ENCODE data around the gene IRX4.

GRCh38 chr5:1867815-1868143, 14.9 kb downstream of the IRX4 start:
- TF ChIP-seq CTCF (conservative IDR thresholded peaks at IDR 0.05 in 1 of 2, IDR thresholded peaks at IDR 0.05 in 1 of 2; ENCODE audit: low read depth in 1 of 2, low read length in 2 of 2) (no peak), EZH2 (IDR thresholded peaks at IDR 0.05; ENCODE audit: low read length, missing control alignments) (no peak)

Data from fibroblast of lung (primary cell).